Colonic mucosa (tissue), 4 donors: ENCODE measurements around the gene CFAP52. TPM values are rescaled to one million over a fixed set of nuclear protein-coding genes. Genes with fewer than 3 reads are reported as not detected.
"Not testable (repeated sequence)": the region's sequence is repeated elsewhere in the genome, so short reads cannot be mapped to it uniquely, and the experiment has no call there.

Experiments used
- DNase-seq: peaks from one replicate; pipeline ENCODE4 v3.0.0-alpha.2; 2020
- H3K27ac ChIP-seq: fragments of 200-600 bp; one replicate; pipeline ENCODE4 v1.8.0; 2021
- H3K27me3 ChIP-seq: fragments of 200-600 bp; one replicate; pipeline ENCODE4 v1.8.0; 2021
- H3K36me3 ChIP-seq: fragments of 200-600 bp; one replicate; pipeline ENCODE4 v1.8.0; 2021
- H3K4me1 ChIP-seq: fragments of 200-600 bp; one replicate; pipeline ENCODE4 v1.8.0; 2021; ENCODE audit warnings: mild to moderate bottlenecking
- H3K4me3 ChIP-seq: fragments of 200-600 bp; one replicate; pipeline ENCODE4 v1.8.0; 2021
- H3K9ac ChIP-seq, 2 donors: one replicate each; pipeline ENCODE4 v1.7.0; 2013; ENCODE audit warnings: control low read depth in 2 of 2, low read depth in 2 of 2, low read length in 2 of 2
- H3K9me3 ChIP-seq: fragments of 200-600 bp; one replicate; pipeline ENCODE4 v1.8.0; 2021
- intact Hi-C: fragments of 100-400 bp; cut with DNase I; formaldehyde crosslinking; loops from one replicate; pipeline ENCODE4 v1.14.1; 2022
- total RNA-seq, 2 donors: library from RNA; stranded (reverse); fragmentation: NEBNext Ultra II Directional in 1 of 2; extraction: Animal tissue kit (Norgen Biotek cat#: 25700) in 1 of 2; gene quantifications; one replicate each; pipeline ENCODE4 v1.2.1, GENCODE V29; 2021
- TF ChIP-seq, protein P1 (sequence below): fragments of 200-600 bp; IDR thresholded peaks from one replicate; pipeline ENCODE4 v1.8.0; 2022; ENCODE audit warnings: antibody characterized with exemption, mild to moderate bottlenecking
- donor health status: healthy.
- donor health status: DM: no; HTN: no; CAD: no.
- donor health status: DM: no; HTN: no; CAD: no.

CFAP52 gene
- total RNA-seq, 2 donors from 2014 or later: not detected

DNA sequence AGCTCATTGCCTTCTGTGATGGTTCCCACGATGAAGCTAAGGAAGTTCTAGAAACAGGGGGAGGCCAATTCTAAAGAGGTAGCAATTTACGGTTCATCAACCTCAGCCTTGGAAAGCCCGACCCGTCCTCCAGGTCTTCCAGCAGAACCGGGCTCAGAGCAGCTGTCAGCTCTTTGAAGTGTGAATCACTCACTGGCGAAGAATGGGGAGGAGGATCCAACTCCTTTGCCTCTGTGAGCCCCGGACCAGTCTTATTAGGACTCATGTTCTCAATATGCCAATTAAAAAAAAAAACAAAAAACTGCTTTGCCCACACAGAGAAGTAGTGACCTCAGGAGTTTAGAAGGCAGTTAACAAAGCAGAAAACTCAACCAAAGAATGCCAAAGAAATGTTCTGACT, 32.2 kb upstream of the CFAP52 start:
- TF ChIP-seq, protein P1, sequence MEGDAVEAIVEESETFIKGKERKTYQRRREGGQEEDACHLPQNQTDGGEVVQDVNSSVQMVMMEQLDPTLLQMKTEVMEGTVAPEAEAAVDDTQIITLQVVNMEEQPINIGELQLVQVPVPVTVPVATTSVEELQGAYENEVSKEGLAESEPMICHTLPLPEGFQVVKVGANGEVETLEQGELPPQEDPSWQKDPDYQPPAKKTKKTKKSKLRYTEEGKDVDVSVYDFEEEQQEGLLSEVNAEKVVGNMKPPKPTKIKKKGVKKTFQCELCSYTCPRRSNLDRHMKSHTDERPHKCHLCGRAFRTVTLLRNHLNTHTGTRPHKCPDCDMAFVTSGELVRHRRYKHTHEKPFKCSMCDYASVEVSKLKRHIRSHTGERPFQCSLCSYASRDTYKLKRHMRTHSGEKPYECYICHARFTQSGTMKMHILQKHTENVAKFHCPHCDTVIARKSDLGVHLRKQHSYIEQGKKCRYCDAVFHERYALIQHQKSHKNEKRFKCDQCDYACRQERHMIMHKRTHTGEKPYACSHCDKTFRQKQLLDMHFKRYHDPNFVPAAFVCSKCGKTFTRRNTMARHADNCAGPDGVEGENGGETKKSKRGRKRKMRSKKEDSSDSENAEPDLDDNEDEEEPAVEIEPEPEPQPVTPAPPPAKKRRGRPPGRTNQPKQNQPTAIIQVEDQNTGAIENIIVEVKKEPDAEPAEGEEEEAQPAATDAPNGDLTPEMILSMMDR: no peak
- H3K27me3 ChIP-seq: no peaks in the 10 kb centered on the region

DNA sequence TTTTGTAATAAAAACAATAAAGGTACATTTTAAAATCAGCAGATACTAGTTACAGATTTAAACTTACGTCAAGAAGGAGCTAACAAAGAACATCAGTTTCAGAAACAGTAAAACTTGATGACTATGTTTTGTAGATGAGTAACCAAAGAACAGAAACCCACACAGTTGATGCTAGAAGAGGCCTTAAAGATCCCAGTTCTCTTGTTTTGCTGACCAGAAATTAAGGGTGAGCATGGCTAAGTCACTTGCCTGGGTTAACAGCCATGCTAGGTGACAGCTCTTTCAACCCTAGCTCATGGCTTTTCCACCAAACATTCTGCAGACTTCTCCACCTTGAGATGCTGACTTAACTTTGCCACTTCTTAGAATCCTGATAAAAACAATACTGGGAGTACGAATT, 27.2 kb upstream of the CFAP52 start:
- H3K27me3 ChIP-seq: no peaks in the 10 kb centered on the region
- no peak for DNase-seq

More for the DNA sequence above, 32.2 kb upstream of the CFAP52 start:
- Histone ChIP-seq H3K4me1 (no peaks in the 10 kb centered on the region), H3K27ac (no peak overlapping the region), H3K9me3 (no peaks in the 10 kb centered on the region), H3K36me3 (no peaks in the 10 kb centered on the region), H3K4me3 (no peak overlapping the region), H3K9ac (no peak overlapping the region)
- intact Hi-C loops: no loop called here
- DNase-seq: no peak

DNA sequence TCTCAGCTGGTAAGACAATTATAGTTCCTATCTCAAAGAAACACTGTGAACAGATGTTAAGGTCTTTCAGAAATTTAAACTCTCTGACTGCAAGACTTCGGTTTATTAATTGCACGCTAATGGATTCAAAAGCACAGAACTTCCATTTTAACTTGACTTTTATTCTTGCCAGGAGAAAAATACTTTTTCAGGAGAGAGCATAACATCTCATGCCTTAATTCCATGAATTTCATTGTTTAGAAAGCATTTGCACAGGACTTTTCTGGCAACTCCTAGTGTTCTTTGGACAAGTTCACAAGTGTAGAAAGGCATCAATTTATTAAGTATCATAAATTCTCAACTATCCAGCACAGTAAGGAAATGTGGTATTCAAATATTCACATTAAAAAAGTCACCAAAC, 23.3 kb upstream of the CFAP52 start:
- Histone ChIP-seq H3K36me3 (no peaks in the 10 kb centered on the region), H3K27ac (no peak overlapping the region), H3K4me1 (no peaks in the 10 kb centered on the region), H3K9ac (no peak overlapping the region), H3K27me3 (no peaks in the 10 kb centered on the region), H3K4me3 (no peak overlapping the region), H3K9me3 (no peaks in the 10 kb centered on the region)
- intact Hi-C loops: no loop called here
- DNase-seq: no peak
- TF ChIP-seq, protein P1: no peak

More for the DNA sequence above, 27.2 kb upstream of the CFAP52 start:
- intact Hi-C loops: no loop called here
- Histone ChIP-seq H3K9me3 (no peaks in the 10 kb centered on the region), H3K36me3 (no peaks in the 10 kb centered on the region), H3K4me1 (no peaks in the 10 kb centered on the region), H3K4me3 (no peak overlapping the region), H3K27ac (no peak overlapping the region), H3K9ac (no peak overlapping the region)
- TF ChIP-seq, protein P1: no peak

GRCh38 chr17:9553596-9553995, 22.8 kb upstream of the CFAP52 start:
- intact Hi-C loops: no loop called here
- Histone ChIP-seq H3K9me3 (no peaks in the 10 kb centered on the region), H3K4me1 (no peaks in the 10 kb centered on the region), H3K27ac (no peak overlapping the region), H3K27me3 (no peaks in the 10 kb centered on the region), H3K36me3 (no peaks in the 10 kb centered on the region), H3K4me3 (no peak overlapping the region), H3K9ac (no peak overlapping the region)
- no peak for DNase-seq
- TF ChIP-seq, protein P1: no peak

GRCh38 chr17:9554715-9555114, 21.7 kb upstream of the CFAP52 start:
- intact Hi-C loops, H3K9ac ChIP-seq: not testable (repeated sequence)

More at GRCh38 chr17:9554715-9555114, 21.7 kb upstream of the CFAP52 start:
- H3K36me3 ChIP-seq, H3K27ac ChIP-seq, H3K27me3 ChIP-seq, H3K4me1 ChIP-seq, H3K4me3 ChIP-seq, H3K9me3 ChIP-seq: not testable (repeated sequence)
- DNase-seq: peak; percentile 43
- TF ChIP-seq, protein P1: peak; percentile 29
